Suprapubic skin (tissue), 4 donors: Measurements from ENCODE around the gene MS4A12. TPM values are rescaled to one million over a fixed set of nuclear protein-coding genes. Genes with fewer than 3 reads are reported as not detected.
"Not testable (repeated sequence)": the region's sequence is repeated elsewhere in the genome, so short reads cannot be mapped to it uniquely, and the experiment has no call there.

ENCODE experiments used
- DNase-seq, 2 donors: peaks; one replicate each; pipeline ENCODE4 v3.0.0-alpha.2; 2019; ENCODE audit warnings: low spot score in 2 of 2
- H3K27ac ChIP-seq: fragments of 200-600 bp; sonication (generic); one replicate; pipeline ENCODE4 v1.5.1; 2019
- H3K27me3 ChIP-seq: fragments of 200-600 bp; sonication (generic); one replicate; pipeline ENCODE4 v1.5.1; 2019
- H3K36me3 ChIP-seq: fragments of 200-600 bp; sonication (generic); one replicate; pipeline ENCODE4 v1.5.1; 2019
- H3K4me1 ChIP-seq: fragments of 200-600 bp; sonication (generic); one replicate; pipeline ENCODE4 v1.5.1; 2019
- H3K4me3 ChIP-seq: fragments of 200-600 bp; sonication (generic); one replicate; pipeline ENCODE4 v1.5.1; 2019; ENCODE audit warnings: mild to moderate bottlenecking
- H3K9me3 ChIP-seq: fragments of 200-600 bp; sonication (generic); one replicate; pipeline ENCODE4 v1.5.1; 2019
- CTCF ChIP-seq, 2 donors: fragments of 200-600 bp in 1 of 2; fragments of 450-650 bp in 1 of 2; sonication (generic) in 1 of 2; IDR thresholded peaks; one replicate each; pipeline ENCODE4 v1.5.1; 2016 to 2019; ENCODE audit warnings: antibody characterized with exemption in 2 of 2, mild to moderate bottlenecking in 1 of 2, moderate library complexity in 1 of 2
- EP300 ChIP-seq: sonication (generic); formaldehyde crosslinking; IDR thresholded peaks from one replicate; pipeline ENCODE4 v1.6.1; 2017; ENCODE audit warnings: antibody characterized with exemption
- POLR2A ChIP-seq, 2 donors: fragments of 450-650 bp; IDR thresholded peaks; one replicate each; pipeline ENCODE4 v1.6.1; 2017; ENCODE audit warnings: antibody characterized with exemption in 2 of 2, mild to moderate bottlenecking in 2 of 2, moderate library complexity in 2 of 2
- POLR2AphosphoS5 ChIP-seq, 3 donors: sonication (generic); formaldehyde crosslinking; IDR thresholded peaks; one replicate each; pipeline ENCODE4 v1.6.1; 2017; ENCODE audit warnings: antibody characterized with exemption in 3 of 3
- WGBS: methylation state at CpG from one replicate; pipeline ENCODE4 v1.1.5; 2018; 5-methylcytosine and 5-hydroxymethylcytosine counted together
- total RNA-seq, 4 donors: library from RNA; depleted of rRNA; stranded (reverse); fragments of >200 nt; gene quantifications; one replicate each; pipeline ENCODE4 v1.1.0, GENCODE V29; 2016

The MS4A12 gene
- total RNA-seq = not detected

GRCh38 chr11:60492488-60493009 lies at the start of gene MS4A12:
TSS of gene MS4A12 (plus strand) at chr11:60492778. CDS start at chr11:60497319, 4,541 bp downstream.
- H3K36me3 ChIP-seq = no peaks in the 10 kb centered on the region
- no peaks in the 10 kb centered on the region for H3K27me3 ChIP-seq
- H3K4me1 ChIP-seq = no peaks in the 10 kb centered on the region
- no peaks in the 10 kb centered on the region for H3K9me3 ChIP-seq
- TF ChIP-seq POLR2A (IDR thresholded peaks at IDR 0.05) (no peak), CTCF (IDR thresholded peaks at IDR 0.05) (no peak), POLR2AphosphoS5 (IDR thresholded peaks at IDR 0.05) (no peak), EP300 (no peak)
- H3K27ac ChIP-seq = no peak within 1 kb of the TSS
- no peak for DNase-seq
- H3K4me3 ChIP-seq = no peak within 1 kb of the TSS
- 62% methylated on average over 4 of the region's 4 CpGs for WGBS

GRCh38 chr11:60447070-60447469 lies 45.5 kb upstream of the MS4A12 start:
- Histone ChIP-seq H3K27ac (no peak overlapping the region), H3K36me3 (no peaks in the 10 kb centered on the region), H3K27me3 (no peaks in the 10 kb centered on the region), H3K4me3 (no peak overlapping the region), H3K9me3 (no peaks in the 10 kb centered on the region), H3K4me1 (no peaks in the 10 kb centered on the region)
- TF ChIP-seq POLR2A (IDR thresholded peaks at IDR 0.05) = no peak
- no peak for TF ChIP-seq EP300
- no peak for TF ChIP-seq CTCF (IDR thresholded peaks at IDR 0.05)
- no peak for TF ChIP-seq POLR2AphosphoS5 (IDR thresholded peaks at IDR 0.05)
- no peak for DNase-seq

GRCh38 chr11:60447846-60448245 lies 44.7 kb upstream of the MS4A12 start:
- H3K27me3 ChIP-seq = no peaks in the 10 kb centered on the region
- TF ChIP-seq EP300 (no peak), POLR2AphosphoS5 (IDR thresholded peaks at IDR 0.05) (no peak), CTCF (IDR thresholded peaks at IDR 0.05) (no peak), POLR2A (IDR thresholded peaks at IDR 0.05) (no peak)
- H3K9me3 ChIP-seq = no peaks in the 10 kb centered on the region
- H3K36me3 ChIP-seq = no peaks in the 10 kb centered on the region
- H3K4me3 ChIP-seq = no peak overlapping the region
- no peak overlapping the region for H3K27ac ChIP-seq
- DNase-seq = no peak
- no peaks in the 10 kb centered on the region for H3K4me1 ChIP-seq

GRCh38 chr11:60451185-60451584 lies 41.4 kb upstream of the MS4A12 start:
- H3K27me3 ChIP-seq, H3K4me3 ChIP-seq, H3K27ac ChIP-seq, H3K9me3 ChIP-seq, H3K36me3 ChIP-seq, H3K4me1 ChIP-seq, DNase-seq: not testable (repeated sequence)
- no CpG with 5 or more reads among the region's 32 CpGs for WGBS

GRCh38 chr11:60454212-60454611 lies 38.4 kb upstream of the MS4A12 start:
- H3K9me3 ChIP-seq = no peaks in the 10 kb centered on the region
- H3K4me1 ChIP-seq = no peaks in the 10 kb centered on the region
- no peak for TF ChIP-seq POLR2A (IDR thresholded peaks at IDR 0.05)
- TF ChIP-seq POLR2AphosphoS5 (IDR thresholded peaks at IDR 0.05) = no peak
- no peak for TF ChIP-seq EP300
- no peak for TF ChIP-seq CTCF (IDR thresholded peaks at IDR 0.05)
- H3K27me3 ChIP-seq = no peaks in the 10 kb centered on the region
- no peak for DNase-seq
- H3K4me3 ChIP-seq = no peak overlapping the region
- no peak overlapping the region for H3K27ac ChIP-seq
- H3K36me3 ChIP-seq = no peaks in the 10 kb centered on the region

- WGBS = 67% methylated on average over 4 of the region's 4 CpGs
- no peak for DNase-seq
- TF ChIP-seq POLR2A (IDR thresholded peaks at IDR 0.05) (no peak), POLR2AphosphoS5 (IDR thresholded peaks at IDR 0.05) (no peak), CTCF (IDR thresholded peaks at IDR 0.05) (no peak), EP300 (no peak)
- Histone ChIP-seq H3K27ac (no peak within 1 kb of the TSS), H3K36me3 (no peaks in the 10 kb centered on the region), H3K9me3 (no peaks in the 10 kb centered on the region), H3K4me1 (no peaks in the 10 kb centered on the region), H3K27me3 (no peaks in the 10 kb centered on the region), H3K4me3 (no peak within 1 kb of the TSS)
These were observed 37.0 kb upstream of the MS4A12 start, which contains the start of gene MS4A1 for GRCh38 chr11:60455531-60456042. TSS of gene MS4A1 (plus strand) at chr11:60455847. CDS start at chr11:60462375, 6,528 bp downstream.
